NCI-H1105 (cell line): ENCODE measurements around the gene SYCP3.

Experiments used
- DNase-seq: peaks from one replicate; lab custom pipeline; 2025; lab: John Stamatoyannopoulos, UW

The SYCP3 gene

DNA sequence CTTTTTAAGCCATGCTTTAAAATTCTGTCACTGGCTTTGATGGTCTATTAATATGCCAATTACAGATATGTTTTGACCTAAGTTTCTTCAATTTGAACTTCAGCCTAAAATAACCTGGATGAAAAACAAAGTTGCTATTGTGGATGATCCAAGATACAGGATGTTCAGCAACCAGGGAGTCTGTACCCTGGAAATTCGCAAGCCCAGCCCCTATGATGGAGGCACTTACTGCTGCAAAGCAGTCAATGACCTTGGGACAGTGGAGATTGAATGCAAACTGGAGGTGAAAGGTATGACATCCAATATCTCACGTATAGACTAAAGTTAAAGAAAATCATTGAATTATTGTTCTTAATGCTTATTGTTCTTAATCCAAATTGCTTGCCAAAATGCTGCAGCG lies 59.0 kb downstream of the SYCP3 start:
- DNase-seq, result no peak
